HG03571 (cell line): Measurements from ENCODE around the gene PEX10.
A peak's percentile ranks its signal among the peaks of the same experiment; 100 is the strongest.

Experiments
- ATAC-seq: cut with Tn5 transposase; IDR thresholded peaks from one replicate; pipeline ENCODE4 v1.9.1; 2021; ENCODE audit not compliant: unreplicated experiment

The PEX10 gene

DNA sequence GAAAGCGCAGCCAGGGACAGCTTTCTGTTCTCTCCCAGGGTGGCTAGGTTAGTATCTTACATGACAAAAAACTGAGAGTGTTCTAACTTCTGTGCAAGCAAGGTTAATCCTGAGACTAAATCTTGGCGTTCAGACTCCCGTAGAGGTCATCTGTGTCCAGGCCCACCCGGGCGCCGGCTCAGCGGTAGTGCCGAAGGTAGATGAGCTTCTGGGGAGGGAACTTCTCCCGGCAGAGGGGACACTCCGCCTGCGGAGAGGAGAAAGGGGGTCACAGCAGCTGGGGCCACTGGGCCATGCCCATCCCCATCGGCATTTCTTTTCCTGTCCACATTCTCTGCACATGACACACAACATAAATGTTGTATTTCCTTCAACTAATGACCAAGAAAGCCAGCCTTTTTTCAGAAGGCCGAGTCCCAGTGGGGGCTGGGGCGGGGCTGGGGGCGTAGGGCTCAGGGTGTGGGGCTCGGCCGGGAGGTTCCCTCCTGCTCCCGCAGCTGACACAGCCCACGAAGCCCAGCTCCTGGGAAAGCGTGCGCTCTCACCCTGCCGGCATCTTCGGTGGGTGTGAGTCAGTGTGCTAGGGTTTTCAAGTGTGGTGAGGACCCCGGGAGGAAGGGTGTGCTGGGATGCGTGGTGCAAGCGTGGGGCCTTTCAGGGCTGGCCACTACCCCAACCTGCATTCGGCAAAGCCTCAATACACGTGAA is 6.6 kb downstream of the PEX10 start:
- no peak for ATAC-seq

- no peak for ATAC-seq
Measured at GRCh38 chr1:2404890-2405511, 7.4 kb downstream of the PEX10 start.

DNA sequence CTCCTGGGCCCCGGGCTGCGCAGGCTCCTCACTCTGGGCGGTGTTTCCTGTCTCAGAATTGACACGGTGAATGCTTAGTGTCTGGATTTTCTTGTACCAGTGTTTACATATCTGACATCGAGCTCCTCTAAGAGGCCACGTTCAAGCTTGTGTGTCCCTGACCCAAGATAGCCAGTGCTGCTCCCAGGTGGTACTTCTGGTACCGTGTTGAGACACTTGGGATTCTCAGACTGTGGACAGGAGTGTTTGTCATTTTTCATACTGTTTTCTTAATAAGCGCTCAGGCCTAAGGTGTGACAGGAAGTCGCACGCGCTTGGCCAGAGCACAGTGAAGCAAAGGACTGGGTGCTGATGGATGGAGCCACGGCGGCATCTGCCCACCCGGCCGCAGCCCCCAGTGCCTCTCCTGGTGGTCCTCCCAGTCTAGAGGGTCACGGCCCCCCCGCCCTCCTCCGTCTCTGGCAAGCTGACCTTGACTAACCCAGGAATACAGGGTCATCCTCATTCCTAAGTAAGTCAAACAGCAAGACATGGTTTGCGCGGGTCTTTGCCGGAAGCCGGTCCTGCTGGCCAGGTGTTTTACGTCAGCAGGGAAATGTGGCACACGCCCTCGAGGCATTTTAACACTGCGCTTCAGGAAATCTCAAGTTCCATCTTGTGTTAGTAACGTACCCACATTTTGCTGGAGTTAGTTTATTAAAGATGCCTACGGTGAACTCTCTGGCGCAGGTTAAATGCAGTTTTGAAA is 8.0 kb downstream of the PEX10 start:
- ATAC-seq = no peak

DNA sequence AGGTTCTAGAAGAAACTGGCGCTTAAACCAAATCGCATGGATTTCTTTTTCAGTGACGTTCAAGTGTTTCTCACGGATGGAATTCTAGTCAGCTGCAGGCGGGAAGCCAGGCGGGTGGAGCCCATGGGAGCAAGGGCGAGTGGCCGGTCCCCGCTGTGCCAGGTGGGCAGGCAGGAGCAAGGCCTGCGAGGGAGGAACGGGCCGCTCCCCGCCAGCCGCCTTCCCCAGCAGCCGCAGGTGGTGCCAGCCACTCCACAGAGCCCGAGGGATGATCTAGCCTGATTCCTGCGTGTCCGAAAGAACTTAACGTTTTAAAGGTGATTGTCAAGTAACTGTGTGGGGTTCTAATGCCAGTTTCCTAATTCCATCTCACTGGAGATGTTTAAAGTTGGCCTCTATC is 9.1 kb downstream of the PEX10 start:
- ATAC-seq = no peak

- no peak for ATAC-seq
Measured at GRCh38 chr1:2402420-2402819, 9.9 kb downstream of the PEX10 start.

DNA sequence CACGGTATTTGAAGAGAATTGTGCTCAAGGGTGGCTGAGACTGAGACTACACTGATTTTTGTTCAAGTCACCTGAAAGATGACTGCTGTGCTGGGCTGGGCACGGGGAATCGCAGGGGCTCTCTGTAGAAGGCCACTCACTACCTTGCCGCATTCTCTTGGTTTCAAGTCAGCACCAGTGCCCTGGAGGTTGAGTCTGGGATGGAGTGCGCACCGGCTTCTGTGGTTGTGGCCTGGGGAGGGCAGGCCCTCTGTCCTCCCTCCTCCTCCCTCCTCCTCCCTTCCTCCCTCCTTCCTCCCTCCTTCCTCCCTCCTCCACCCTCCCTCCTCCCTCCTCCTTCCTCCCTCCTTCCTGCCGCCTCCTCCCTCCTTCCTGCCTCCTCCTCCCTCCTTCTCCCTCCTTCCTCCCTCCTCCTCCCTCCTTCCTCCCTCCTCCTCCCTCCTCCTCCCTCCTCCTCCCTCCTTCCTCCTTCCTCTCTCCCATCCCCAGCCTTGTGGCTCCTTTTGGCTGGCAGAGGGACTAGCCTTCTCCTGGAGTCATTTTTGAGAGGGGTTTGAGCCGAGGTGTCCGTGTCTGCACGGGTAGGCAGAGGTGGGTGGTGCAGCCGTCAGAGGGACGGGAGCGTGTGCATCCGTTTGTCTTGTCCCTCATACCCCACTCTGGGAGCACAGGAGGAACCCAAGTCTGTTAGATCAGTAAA is 11.3 kb downstream of the PEX10 start:
- no peak for ATAC-seq

DNA sequence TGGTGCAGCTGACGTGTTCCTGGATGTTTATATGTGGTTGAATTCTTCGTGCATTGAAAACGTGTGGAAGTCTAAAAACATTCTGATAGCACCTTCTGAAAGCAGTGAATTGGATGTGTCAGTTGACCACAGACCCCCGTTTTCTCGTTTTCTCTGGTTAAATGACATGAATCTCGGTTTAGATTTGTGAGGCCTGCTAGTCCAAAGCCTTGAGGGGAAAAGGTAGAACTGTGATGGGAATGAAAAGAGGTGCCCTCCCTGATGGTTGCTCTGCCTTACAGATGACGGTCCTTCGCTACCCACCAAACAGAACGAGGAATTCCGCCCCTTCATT is 11.8 kb downstream of the PEX10 start:
- ATAC-seq = no peak

GRCh38 chr1:2399890-2400575 is 12.3 kb downstream of the PEX10 start:
- ATAC-seq = no peak

DNA sequence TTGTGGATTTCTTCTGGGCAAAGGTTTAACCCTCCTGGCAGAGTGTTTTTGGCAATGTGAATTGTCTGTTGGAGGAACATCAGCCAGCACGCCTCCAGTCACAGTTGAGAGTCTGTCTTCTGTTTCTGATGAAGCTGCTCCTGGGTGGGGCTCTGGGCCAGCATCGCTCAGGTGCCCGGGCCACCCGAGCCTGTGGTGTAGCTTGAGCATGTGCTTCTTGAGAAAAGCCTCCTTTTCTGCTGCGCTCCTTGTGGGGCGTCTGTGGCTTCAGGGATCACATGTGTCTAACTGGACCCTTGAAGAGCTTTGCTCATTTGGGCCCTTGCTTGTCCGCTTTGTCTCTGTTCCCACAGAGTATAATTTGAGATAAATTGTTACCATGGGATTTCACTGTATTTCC is 13.5 kb downstream of the PEX10 start:
- ATAC-seq = no peak

GRCh38 chr1:2397007-2397679 is 15.2 kb downstream of the PEX10 start:
- no peak for ATAC-seq

GRCh38 chr1:2396476-2396875 is 15.9 kb downstream of the PEX10 start:
- ATAC-seq = no peak

DNA sequence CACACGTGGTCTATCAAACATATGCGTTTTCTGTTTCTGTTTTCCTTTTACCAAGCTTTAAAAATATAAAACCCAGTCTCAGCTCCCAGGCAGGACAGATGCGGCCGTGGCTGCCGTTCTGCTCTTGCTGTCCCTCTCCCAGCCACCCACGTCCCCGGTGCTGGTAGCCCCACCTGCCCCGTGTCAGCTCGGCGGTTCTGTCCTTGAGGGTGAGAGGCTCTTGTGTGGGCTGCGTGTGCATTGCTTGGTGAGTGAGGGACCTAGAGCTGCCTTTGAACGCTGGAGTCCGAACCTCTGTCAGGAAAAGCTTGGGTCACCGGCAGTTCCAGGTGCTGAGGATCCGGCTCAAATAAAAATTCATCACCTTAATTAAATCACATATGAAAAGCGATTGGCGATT is 16.3 kb downstream of the PEX10 start:
- no peak for ATAC-seq

DNA sequence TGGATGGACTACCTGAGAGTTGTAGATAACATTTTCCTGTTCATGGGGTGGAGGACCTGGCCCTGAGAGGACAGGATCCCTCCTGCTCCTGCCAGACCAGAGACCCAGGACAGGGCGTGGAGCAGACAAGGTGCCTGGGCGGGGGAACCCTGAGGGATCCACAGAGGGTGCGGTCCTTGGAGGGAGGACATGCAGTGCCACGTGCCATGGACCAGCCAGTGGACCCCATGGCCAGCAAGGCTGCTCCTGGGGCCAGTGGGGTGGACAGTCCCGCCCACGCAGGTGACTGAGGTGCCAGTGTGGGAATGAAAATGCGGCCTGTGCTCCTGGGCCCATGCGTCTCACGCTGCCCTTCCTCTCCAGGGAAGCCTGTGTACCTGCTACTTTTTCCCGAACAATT is 17.1 kb downstream of the PEX10 start:
- no peak for ATAC-seq

GRCh38 chr1:2394761-2395160 is 17.6 kb downstream of the PEX10 start:
- no peak for ATAC-seq

DNA sequence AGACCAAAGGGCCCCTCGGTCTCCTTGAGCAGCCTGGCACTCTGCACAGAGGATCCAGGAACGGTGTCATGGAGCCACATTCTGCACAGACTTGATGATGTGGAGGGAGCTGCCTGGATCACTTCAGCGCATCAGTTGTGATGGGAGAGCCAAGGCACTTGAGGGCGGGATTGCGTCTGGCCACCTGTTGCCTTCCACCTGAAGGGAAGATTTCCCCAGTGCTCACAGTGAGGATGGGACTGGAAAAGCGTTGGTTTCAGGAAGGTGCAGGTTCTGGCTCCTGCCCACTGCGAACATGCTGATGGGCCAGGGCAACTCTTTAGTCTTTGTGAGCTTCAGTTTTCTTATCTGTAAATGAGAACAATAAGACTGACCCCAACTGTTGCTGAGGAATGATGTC is 18.1 kb downstream of the PEX10 start:
- no peak for ATAC-seq

- no peak for ATAC-seq
Measured at GRCh38 chr1:2393471-2393877, 18.9 kb downstream of the PEX10 start.

GRCh38 chr1:2392686-2393085 is 19.7 kb downstream of the PEX10 start:
- ATAC-seq = no peak

DNA sequence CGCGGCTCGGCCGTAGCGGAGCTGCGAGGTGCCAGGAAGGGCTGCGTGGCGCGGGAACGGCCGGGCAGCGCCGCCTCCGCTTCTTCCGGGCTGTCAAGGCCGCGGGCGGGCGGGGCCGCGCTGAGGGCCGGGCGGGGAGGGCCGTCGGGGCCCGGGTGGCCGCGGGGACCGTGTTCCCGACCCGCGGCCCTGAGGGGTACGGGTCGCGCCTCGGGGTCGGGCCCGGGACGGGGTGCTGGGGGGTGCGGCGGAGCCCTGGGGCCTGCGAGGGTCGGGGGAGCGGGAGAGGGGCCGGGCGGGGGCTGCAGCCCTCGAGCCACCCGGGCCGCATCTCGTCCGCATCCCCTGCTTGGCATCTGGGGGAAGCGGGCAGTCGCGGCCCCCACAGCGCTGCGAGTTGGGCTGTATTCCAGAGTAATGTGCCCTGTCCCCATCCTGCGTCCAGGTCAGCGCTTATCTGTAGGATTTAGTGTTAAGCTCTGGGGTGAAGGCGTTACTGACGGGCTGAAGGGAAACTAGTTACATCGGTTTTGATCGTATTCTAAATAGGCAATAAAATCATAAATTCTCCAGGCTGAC is 20.3 kb downstream of the PEX10 start:
- ATAC-seq = peak; percentile 19

DNA sequence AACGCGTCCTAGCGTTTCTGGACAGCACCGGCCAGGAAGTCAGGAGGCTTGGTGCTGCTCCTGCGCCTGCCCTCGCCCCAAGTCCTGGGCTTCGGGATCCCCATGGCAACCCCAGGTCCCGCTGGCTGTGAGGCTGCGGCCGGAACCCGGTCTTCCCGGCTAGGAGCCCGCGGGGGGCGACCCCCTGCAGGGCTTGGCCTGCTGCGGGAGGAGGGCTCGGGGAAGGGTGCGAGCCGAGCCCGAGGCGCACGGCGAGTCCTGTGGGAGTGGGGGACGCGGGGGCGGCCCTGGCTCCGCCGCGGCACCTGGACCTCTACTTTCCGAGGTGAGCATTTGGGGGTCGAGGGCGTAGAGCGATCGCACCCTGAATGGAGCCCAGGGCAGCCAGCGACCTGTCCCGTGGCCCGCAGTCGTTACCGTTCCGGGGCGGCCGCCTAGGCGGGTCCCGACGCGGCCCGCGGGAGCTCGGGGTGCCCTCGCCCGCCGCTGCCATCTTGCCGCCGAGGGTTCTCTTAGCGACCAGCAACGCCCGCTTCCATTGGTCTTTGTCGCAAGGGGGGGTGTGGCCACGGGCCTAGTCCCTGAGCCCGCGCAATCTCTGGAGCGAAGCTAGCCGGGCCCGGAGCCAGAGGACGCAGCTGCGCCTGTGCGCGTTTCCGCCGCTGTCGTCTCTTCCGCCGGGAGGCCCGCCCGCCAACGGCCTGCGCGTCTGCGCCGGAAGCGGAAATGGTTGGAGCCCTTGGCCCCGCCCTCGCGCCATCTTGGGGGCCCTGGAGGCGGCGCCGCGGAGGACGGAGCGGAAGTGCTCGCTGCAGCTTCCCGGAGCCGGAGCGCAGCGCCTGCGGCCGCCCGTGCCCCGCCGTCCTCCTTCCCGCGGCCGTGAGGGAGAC is 21.1 kb downstream of the PEX10 start, which contains the start of the genes MORN1 and RER1:
TSS of gene MORN1 (minus strand) at position 514 of the 890 bp plus-strand sequence. CDS start at position 493, 21 bp downstream.
TSS of gene RER1 (plus strand) at position 801 of the 890 bp plus-strand sequence. CDS start 3,950 bp downstream, outside the sequence.
- ATAC-seq = peak; percentile 87
